Loucy (cell line): Measurements from ENCODE around the gene STIM1.

ENCODE experiments used
- H2AFZ ChIP-seq: fragments of 200-600 bp; sonication (generic); 2 replicates; pipeline ENCODE4 v1.6.0; 2016; ENCODE audit warnings: antibody characterized with exemption, mild to moderate bottlenecking, low read length, moderate library complexity
- H3F3A ChIP-seq: fragments of 200-600 bp; 2 replicates; pipeline ENCODE4 v1.6.0; 2016; ENCODE audit warnings: antibody characterized with exemption, low read depth, mild to moderate bottlenecking
- H3K27me3 ChIP-seq: fragments of 200-600 bp; sonication (generic); 2 replicates; pipeline ENCODE4 v1.6.1; 2014; ENCODE audit warnings: low read length, mild to moderate bottlenecking; ENCODE audit not compliant: insufficient read depth, poor library complexity, severe bottlenecking
- H3K36me3 ChIP-seq: fragments of 200-600 bp; sonication (generic); 2 replicates; pipeline ENCODE4 v1.6.1; 2016; ENCODE audit warnings: low read length; ENCODE audit not compliant: insufficient read depth
- H3K4me1 ChIP-seq: fragments of 200-600 bp; sonication (generic); 2 replicates; pipeline ENCODE4 v1.5.1; 2014; ENCODE audit warnings: low read length, mild to moderate bottlenecking; ENCODE audit not compliant: insufficient read depth, poor library complexity, severe bottlenecking
- H3K4me2 ChIP-seq: fragments of 200-600 bp; sonication (generic); 2 replicates; pipeline ENCODE4 v1.6.0; 2014; ENCODE audit warnings: antibody characterized with exemption, low read length, low read depth, mild to moderate bottlenecking; ENCODE audit not compliant: poor library complexity, severe bottlenecking
- H3K4me3 ChIP-seq: fragments of 200-600 bp; sonication (generic); 2 replicates; pipeline ENCODE4 v1.5.1; 2014; ENCODE audit warnings: low read length, mild to moderate bottlenecking, mixed read lengths; ENCODE audit not compliant: poor library complexity, severe bottlenecking
- H3K79me2 ChIP-seq: fragments of 200-600 bp; sonication (generic); 2 replicates; pipeline ENCODE4 v1.6.1; 2014; ENCODE audit warnings: low read length; ENCODE audit not compliant: insufficient read depth
- H3K9ac ChIP-seq: fragments of 200-600 bp; sonication (generic); 2 replicates; pipeline ENCODE4 v1.6.0; 2014; ENCODE audit warnings: mild to moderate bottlenecking, low read depth, low read length, moderate library complexity; ENCODE audit not compliant: poor library complexity, severe bottlenecking
- H3K9me2 ChIP-seq: fragments of 200-600 bp; sonication (generic); replicated peaks from 2 replicates; pipeline ENCODE4 v1.6.1; 2016; ENCODE audit warnings: low read depth, low read length, mixed read lengths
- H3K9me3 ChIP-seq: fragments of 200-600 bp; sonication (generic); 2 replicates; pipeline ENCODE4 v1.6.1; 2014; ENCODE audit warnings: mild to moderate bottlenecking, antibody characterized with exemption, low read length, low read depth; ENCODE audit not compliant: insufficient read depth
- H4K20me1 ChIP-seq: fragments of 200-600 bp; sonication (generic); 2 replicates; pipeline ENCODE4 v1.6.0; 2014; ENCODE audit warnings: antibody characterized with exemption, low read length, mild to moderate bottlenecking; ENCODE audit not compliant: insufficient read depth, poor library complexity, severe bottlenecking
- CTCF ChIP-seq: fragments of 200-600 bp; sonication (generic); conservative IDR thresholded peaks from 2 replicates; pipeline ENCODE4 v1.5.1; 2014; ENCODE audit warnings: mild to moderate bottlenecking, antibody characterized with exemption, low read length
- EZH2phosphoT487 ChIP-seq: fragments of 200-600 bp; IDR thresholded peaks from 2 replicates; pipeline ENCODE4 v1.6.1; 2018; ENCODE audit warnings: antibody characterized with exemption, mild to moderate bottlenecking, moderate library complexity, borderline replicate concordance

STIM1 gene

GRCh38 chr11:3877364-3878257 lies 22.1 kb downstream of the STIM1 start:
- no peak overlapping the region for H3K4me2 ChIP-seq
- H4K20me1 ChIP-seq = peaks cover 26% of the 10 kb centered on the region
- peaks cover 69% of the 10 kb centered on the region for H3K4me1 ChIP-seq
- no peaks in the 10 kb centered on the region; the same call in 1 of the 2 replicates for H3K36me3 ChIP-seq
- TF ChIP-seq EZH2phosphoT487 (no peak), CTCF (no peak)
- H2AFZ ChIP-seq = no peak overlapping the region
- no peak overlapping the region for H3K4me3 ChIP-seq
- no peak overlapping the region for H3K9ac ChIP-seq
- H3F3A ChIP-seq = peaks cover 2% of the 10 kb centered on the region; the same call in 1 of the 2 replicates
- no peaks in the 10 kb centered on the region for H3K9me2 ChIP-seq
- H3K9me3 ChIP-seq = no peaks in the 10 kb centered on the region
- peaks cover 97% of the 10 kb centered on the region for H3K79me2 ChIP-seq
- no peaks in the 10 kb centered on the region for H3K27me3 ChIP-seq

GRCh38 chr11:3878258-3878584 lies 22.8 kb downstream of the STIM1 start:
- TF ChIP-seq EZH2phosphoT487 (no peak), CTCF (no peak)
- Histone ChIP-seq H3K79me2 (peaks cover 98% of the 10 kb centered on the region), H3F3A (peaks cover 2% of the 10 kb centered on the region; the same call in 1 of the 2 replicates), H3K4me1 (peaks cover 69% of the 10 kb centered on the region), H3K36me3 (no peaks in the 10 kb centered on the region; the same call in 1 of the 2 replicates), H3K9me3 (no peaks in the 10 kb centered on the region), H3K27me3 (no peaks in the 10 kb centered on the region), H3K4me2 (no peak overlapping the region), H3K4me3 (no peak overlapping the region), H4K20me1 (peaks cover 31% of the 10 kb centered on the region), H3K9ac (no peak overlapping the region), H3K9me2 (no peaks in the 10 kb centered on the region), H2AFZ (no peak overlapping the region)

GRCh38 chr11:3879216-3879966 lies 23.9 kb downstream of the STIM1 start:
- peak overlapping the region; percentile 55 for H3K4me2 ChIP-seq
- H3K4me3 ChIP-seq = peak overlapping the region; percentile 13
- peaks cover 98% of the 10 kb centered on the region for H3K79me2 ChIP-seq
- H2AFZ ChIP-seq = no peak overlapping the region
- H3K9ac ChIP-seq = peak overlapping the region; percentile 19
- no peaks in the 10 kb centered on the region for H3K27me3 ChIP-seq
- H3K9me2 ChIP-seq = no peaks in the 10 kb centered on the region
- TF ChIP-seq CTCF = no peak
- TF ChIP-seq EZH2phosphoT487 = no peak
- no peaks in the 10 kb centered on the region; the same call in 1 of the 2 replicates for H3F3A ChIP-seq
- no peaks in the 10 kb centered on the region for H3K36me3 ChIP-seq
- H4K20me1 ChIP-seq = peaks cover 25% of the 10 kb centered on the region
- H3K4me1 ChIP-seq = peaks cover 58% of the 10 kb centered on the region
- no peaks in the 10 kb centered on the region for H3K9me3 ChIP-seq
